Endothelial cell of umbilical vein (primary cell): ENCODE data around the gene TNFRSF8.

Experiments used
- CTCF ChIP-seq, 2 donors: IDR thresholded peaks; 1 replicate in 1 of 2; 2 replicates in 1 of 2; pipeline ENCODE4 v1.5.1; 2011; ENCODE audit warnings: low read length in 2 of 2, mild to moderate bottlenecking in 2 of 2, moderate library complexity in 2 of 2, control low read depth in 1 of 2, inconsistent platforms in 1 of 2, low read depth in 1 of 2; ENCODE audit not compliant: insufficient read depth in 1 of 2; ENCODE audit errors: extremely low read depth in 1 of 2
- EZH2 ChIP-seq: IDR thresholded peaks from 2 replicates; pipeline ENCODE4 v1.6.1; 2012; ENCODE audit warnings: borderline replicate concordance, low read depth, mild to moderate bottlenecking, moderate library complexity, low read length, inconsistent platforms; ENCODE audit not compliant: severe bottlenecking
- FOS ChIP-seq: IDR thresholded peaks from 2 replicates; pipeline ENCODE4 v1.6.1; 2011; ENCODE audit warnings: mild to moderate bottlenecking, low read length, moderate library complexity, borderline replicate concordance; ENCODE audit not compliant: insufficient read depth
- JUN ChIP-seq: IDR thresholded peaks from 2 replicates; pipeline ENCODE4 v1.6.1; 2011; ENCODE audit warnings: borderline replicate concordance, low read depth; ENCODE audit not compliant: insufficient read length, insufficient read depth
- MYC ChIP-seq: IDR thresholded peaks from one replicate; pipeline ENCODE4 v1.6.1; 2011; ENCODE audit warnings: mild to moderate bottlenecking, low read depth, low read length
- POLR2A ChIP-seq: IDR thresholded peaks from 2 replicates; pipeline ENCODE4 v1.6.1; 2012; ENCODE audit warnings: low read depth, mild to moderate bottlenecking, control low read depth, low read length
- POLR2AphosphoS5 ChIP-seq: IDR thresholded peaks from 2 replicates; pipeline ENCODE4 v1.6.1; 2012; ENCODE audit warnings: low read depth, mild to moderate bottlenecking, control low read depth, low read length, moderate library complexity; ENCODE audit not compliant: insufficient read depth

DNA sequence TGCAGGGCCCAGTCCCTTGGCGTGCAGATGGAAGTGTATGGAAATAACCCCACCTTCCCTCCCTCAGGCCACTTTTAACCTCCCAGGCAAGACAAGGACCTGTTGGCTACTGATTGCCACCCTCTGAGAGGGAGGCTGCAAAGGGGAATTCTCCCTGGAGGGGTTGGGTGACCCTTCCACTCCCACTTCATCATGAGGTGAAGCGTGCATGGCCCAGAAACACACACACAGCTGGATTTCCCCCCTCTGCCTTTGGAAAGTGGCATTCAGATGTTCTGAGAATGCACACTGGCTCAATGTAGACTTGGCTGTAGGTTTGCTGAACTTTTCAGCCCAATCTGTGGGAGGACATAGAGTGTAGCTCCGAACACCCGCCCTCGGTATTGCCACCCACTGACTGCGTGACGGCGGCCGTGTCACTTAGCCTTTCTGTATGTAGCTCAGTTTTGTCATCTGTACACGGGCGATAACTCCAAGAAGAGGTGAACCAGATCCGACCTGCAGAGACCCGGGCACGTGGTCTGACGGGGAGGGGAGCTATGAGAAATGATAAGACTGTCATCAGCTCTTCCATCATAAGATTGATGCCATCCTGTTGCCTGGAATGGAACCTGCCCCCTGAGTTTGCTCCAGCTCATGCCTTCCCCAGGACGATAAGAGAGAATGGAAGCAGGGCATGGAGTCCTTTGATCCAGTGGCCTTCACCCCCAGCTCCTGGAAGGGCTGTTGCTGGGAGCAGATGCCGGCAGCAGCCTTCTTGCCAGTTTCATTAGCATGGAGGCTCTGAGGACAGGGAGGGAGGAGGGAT lies 24.5 kb upstream of the TNFRSF8 start:
- TF ChIP-seq CTCF (IDR thresholded peaks at IDR 0.05; ENCODE audit: extremely low read depth in 1 of 2, insufficient read depth in 1 of 2, low read depth in 1 of 2, low read length in 2 of 2) (no peak), EZH2 (no peak), MYC (no peak), POLR2A (no peak), FOS (no peak), JUN (no peak), POLR2AphosphoS5 (no peak)
